GM18502 (cell line): ENCODE results near the gene CYP2A6.
"Not testable (repeated sequence)": the region's sequence is repeated elsewhere in the genome, so short reads cannot be mapped to it uniquely, and the experiment has no call there.

Experiments used
- ATAC-seq: cut with Tn5 transposase; IDR thresholded peaks from one replicate; pipeline ENCODE4 v1.9.1; 2021; ENCODE audit warnings: mild to moderate bottlenecking; ENCODE audit not compliant: unreplicated experiment, poor library complexity

The CYP2A6 gene

GRCh38 chr19:40822704-40823553 is 27.3 kb downstream of the CYP2A6 start:
- not testable (repeated sequence) for ATAC-seq

- ATAC-seq: no peak
Observed at GRCh38 chr19:40822161-40822560, 28.1 kb downstream of the CYP2A6 start.

- ATAC-seq: not testable (repeated sequence)
Observed at GRCh38 chr19:40819479-40820234, 30.6 kb downstream of the CYP2A6 start.

GRCh38 chr19:40818480-40819399 is 31.5 kb downstream of the CYP2A6 start:
- not testable (repeated sequence) for ATAC-seq

- no peak for ATAC-seq
Observed at GRCh38 chr19:40815223-40815622, 35.0 kb downstream of the CYP2A6 start.

- ATAC-seq: no peak
Observed at GRCh38 chr19:40813182-40813581, 37.1 kb downstream of the CYP2A6 start.

GRCh38 chr19:40812571-40812970 is 37.7 kb downstream of the CYP2A6 start:
- not testable (repeated sequence) for ATAC-seq

- no peak for ATAC-seq
Observed at GRCh38 chr19:40811478-40812341, 38.5 kb downstream of the CYP2A6 start.

GRCh38 chr19:40810649-40811408 is 39.4 kb downstream of the CYP2A6 start:
- ATAC-seq: peak; percentile 80

- ATAC-seq: no peak
Observed at GRCh38 chr19:40810160-40810559, 40.1 kb downstream of the CYP2A6 start.

- no peak for ATAC-seq
Observed at GRCh38 chr19:40809358-40810086, 40.7 kb downstream of the CYP2A6 start.

GRCh38 chr19:40808497-40808896 is 41.8 kb downstream of the CYP2A6 start:
- no peak for ATAC-seq

GRCh38 chr19:40808021-40808325 is 42.3 kb downstream of the CYP2A6 start:
- no peak for ATAC-seq

GRCh38 chr19:40807147-40808020 is 42.9 kb downstream of the CYP2A6 start:
- ATAC-seq: no peak

- no peak for ATAC-seq
Observed at GRCh38 chr19:40806423-40807146, 43.7 kb downstream of the CYP2A6 start.

GRCh38 chr19:40805258-40805868 is 44.9 kb downstream of the CYP2A6 start:
- no peak for ATAC-seq
